22Rv1 (cell line): Measurements from ENCODE around the gene AMELY.
"Not testable (repeated sequence)": the region's sequence is repeated elsewhere in the genome, so short reads cannot be mapped to it uniquely, and the experiment has no call there.

Experiments
- H3K27ac ChIP-seq: fragments of 450-650 bp; 2 replicates; pipeline ENCODE4 v1.5.1; 2017
- ZFX ChIP-seq: fragments of 450-650 bp; IDR thresholded peaks from 2 replicates; pipeline ENCODE4 v1.6.1; 2017; ENCODE audit warnings: antibody characterized with exemption, borderline replicate concordance
- TF ChIP-seq, protein P1 (sequence below): fragments of 450-650 bp; IDR thresholded peaks from 2 replicates; pipeline ENCODE4 v1.5.1; 2017; ENCODE audit warnings: mild to moderate bottlenecking

The AMELY gene

DNA sequence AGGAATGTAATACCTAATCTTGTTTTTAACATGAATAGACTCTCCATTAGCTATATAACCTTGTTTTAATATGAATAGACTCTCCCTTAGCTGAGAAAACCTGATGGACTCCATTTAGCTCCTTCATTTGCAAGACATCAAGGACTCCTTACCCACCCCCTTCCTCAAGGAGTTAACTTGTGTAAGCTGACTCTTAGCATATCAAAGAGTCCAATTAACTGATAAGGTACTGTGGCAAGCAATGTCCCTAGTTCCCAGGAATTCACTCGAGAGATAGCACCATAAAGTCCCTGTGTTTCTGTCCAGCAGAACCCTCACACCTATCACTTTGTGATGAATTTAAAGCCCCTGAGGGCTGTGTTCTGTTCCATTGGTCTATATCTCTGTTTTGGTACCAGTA is 16.3 kb downstream of the AMELY start:
- TF ChIP-seq, protein P1, sequence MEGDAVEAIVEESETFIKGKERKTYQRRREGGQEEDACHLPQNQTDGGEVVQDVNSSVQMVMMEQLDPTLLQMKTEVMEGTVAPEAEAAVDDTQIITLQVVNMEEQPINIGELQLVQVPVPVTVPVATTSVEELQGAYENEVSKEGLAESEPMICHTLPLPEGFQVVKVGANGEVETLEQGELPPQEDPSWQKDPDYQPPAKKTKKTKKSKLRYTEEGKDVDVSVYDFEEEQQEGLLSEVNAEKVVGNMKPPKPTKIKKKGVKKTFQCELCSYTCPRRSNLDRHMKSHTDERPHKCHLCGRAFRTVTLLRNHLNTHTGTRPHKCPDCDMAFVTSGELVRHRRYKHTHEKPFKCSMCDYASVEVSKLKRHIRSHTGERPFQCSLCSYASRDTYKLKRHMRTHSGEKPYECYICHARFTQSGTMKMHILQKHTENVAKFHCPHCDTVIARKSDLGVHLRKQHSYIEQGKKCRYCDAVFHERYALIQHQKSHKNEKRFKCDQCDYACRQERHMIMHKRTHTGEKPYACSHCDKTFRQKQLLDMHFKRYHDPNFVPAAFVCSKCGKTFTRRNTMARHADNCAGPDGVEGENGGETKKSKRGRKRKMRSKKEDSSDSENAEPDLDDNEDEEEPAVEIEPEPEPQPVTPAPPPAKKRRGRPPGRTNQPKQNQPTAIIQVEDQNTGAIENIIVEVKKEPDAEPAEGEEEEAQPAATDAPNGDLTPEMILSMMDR = no peak
- TF ChIP-seq ZFX = no peak

DNA sequence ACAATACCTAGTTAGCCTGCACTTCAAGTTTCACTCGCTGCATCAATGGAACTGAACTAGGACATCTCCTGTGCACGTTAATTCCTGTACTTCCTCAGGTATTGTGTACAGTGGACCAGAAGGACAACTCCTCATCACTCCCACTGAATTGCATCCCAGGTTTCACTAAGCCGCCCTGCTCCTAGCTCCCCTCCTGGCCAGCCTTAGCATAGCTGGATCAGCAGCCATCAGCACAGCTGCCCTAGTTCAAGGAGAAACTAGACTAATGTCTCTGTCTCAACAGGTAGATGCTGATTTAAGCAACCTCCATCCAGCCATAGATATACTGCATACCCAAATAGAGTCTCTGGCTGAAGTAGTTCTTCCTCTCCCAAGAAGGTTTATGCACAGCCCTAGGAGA is 17.1 kb downstream of the AMELY start:
- TF ChIP-seq, protein P1 = no peak
- no peak for TF ChIP-seq ZFX
- H3K27ac ChIP-seq = no peak overlapping the region

More for the DNA sequence above, 16.3 kb downstream of the AMELY start:
- H3K27ac ChIP-seq = no peak overlapping the region

DNA sequence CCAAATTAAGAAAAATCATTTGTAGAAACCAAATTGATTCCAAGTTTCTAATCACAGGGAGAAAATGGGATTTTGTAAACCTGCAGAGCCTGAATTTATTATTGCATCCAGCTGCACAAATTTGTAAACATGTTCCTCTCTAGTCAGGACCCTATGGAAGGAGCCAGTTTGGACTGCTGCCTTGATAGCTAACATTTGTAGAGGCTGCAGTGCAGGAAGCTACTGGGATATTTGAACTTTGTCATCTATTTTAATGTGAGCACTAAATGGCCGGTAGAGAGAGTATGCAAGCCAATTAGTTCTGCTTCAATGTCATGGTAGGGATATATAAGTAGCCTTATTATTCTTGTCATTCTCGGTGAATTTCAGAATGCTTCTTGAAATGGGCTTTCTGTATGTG is 62.2 kb downstream of the AMELY start:
- no peak overlapping the region for H3K27ac ChIP-seq
- no peak for TF ChIP-seq ZFX
- TF ChIP-seq, protein P1 = no peak

GRCh38 chrY:6842650-6843049 is 68.9 kb downstream of the AMELY start:
- not testable (repeated sequence) for H3K27ac ChIP-seq
